HEK293 (cell line): ENCODE measurements around the gene SH3RF1.

Source experiments
- CTCF ChIA-PET: fragments of 350-600 bp; formaldehyde crosslinking; extraction: SDS; loops from one replicate; lab custom pipeline; 2021; ENCODE audit warnings: antibody characterized with exemption; lab: Yijun Ruan, JAX
- POLR2A ChIA-PET: fragments of 300-600 bp; formaldehyde crosslinking; extraction: SDS; loops from one replicate; lab custom pipeline; 2020; ENCODE audit warnings: antibody characterized with exemption, inconsistent platforms; lab: Yijun Ruan, JAX
- H3K27ac ChIP-seq: fragments of 200-500 bp; sonication (Bioruptor generic); 2 replicates; pipeline ENCODE4 v1.5.1; 2014; ENCODE audit warnings: low read depth, low read length, control low read depth, inconsistent platforms; ENCODE audit errors: extremely low read depth
- H3K36me3 ChIP-seq, 2 experiments: fragments of 200-500 bp in 1 of 2; sonication (Bioruptor generic) in 1 of 2; 1 replicate in 1 of 2; 2 replicates in 1 of 2; pipeline ENCODE4 v1.5.1; 2014 to 2017; ENCODE audit warnings: inconsistent platforms in 2 of 2, low read length in 2 of 2; ENCODE audit not compliant: control insufficient read depth in 2 of 2, insufficient read depth in 1 of 2
- H3K4me1 ChIP-seq: fragments of 200-500 bp; sonication (Bioruptor generic); 2 replicates; pipeline ENCODE4 v1.5.1; 2014; ENCODE audit warnings: mild to moderate bottlenecking, low read length, inconsistent platforms; ENCODE audit not compliant: control insufficient read depth, insufficient read depth
- H3K4me3 ChIP-seq: 2 replicates; pipeline ENCODE4 v1.5.1; 2011; ENCODE audit warnings: low read depth, mild to moderate bottlenecking, control low read depth, low read length, moderate library complexity
- H3K9me3 ChIP-seq: fragments of 200-500 bp; sonication (Bioruptor generic); 2 replicates; pipeline ENCODE4 v1.5.1; 2014; ENCODE audit warnings: low read depth, low read length, inconsistent platforms; ENCODE audit not compliant: control insufficient read depth, insufficient read depth
- SP7 ChIP-seq: fragments of 450-650 bp; formaldehyde crosslinking; IDR thresholded peaks from 2 replicates; pipeline ENCODE4 v1.5.1; 2016; ENCODE audit warnings: missing biosample characterization, missing genetic modification characterization
- TCF7L2 ChIP-seq: IDR thresholded peaks from 2 replicates; pipeline ENCODE4 v1.6.1; 2011; ENCODE audit warnings: low read depth, mild to moderate bottlenecking, inconsistent platforms, low read length, moderate library complexity, borderline replicate concordance
- WT1 ChIP-seq: fragments of 450-650 bp; formaldehyde crosslinking; IDR thresholded peaks from 2 replicates; pipeline ENCODE4 v1.5.1; 2016; ENCODE audit warnings: missing biosample characterization, missing genetic modification characterization
- ZBTB17 ChIP-seq: fragments of 450-650 bp; formaldehyde crosslinking; IDR thresholded peaks from 2 replicates; pipeline ENCODE4 v1.5.1; 2016; ENCODE audit warnings: missing biosample characterization, missing genetic modification characterization
- ZBTB8A ChIP-seq: fragments of 450-650 bp; formaldehyde crosslinking; IDR thresholded peaks from 2 replicates; pipeline ENCODE4 v1.5.1; 2016; ENCODE audit warnings: missing biosample characterization, missing genetic modification characterization
- ZNF335 ChIP-seq: fragments of 450-650 bp; formaldehyde crosslinking; conservative IDR thresholded peaks from 2 replicates; pipeline ENCODE4 v1.5.1; 2016; ENCODE audit warnings: missing biosample characterization, missing genetic modification characterization
- ZNF585B ChIP-seq: fragments of 450-650 bp; formaldehyde crosslinking; IDR thresholded peaks from 2 replicates; pipeline ENCODE4 v1.5.1; 2016; ENCODE audit warnings: missing biosample characterization, missing genetic modification characterization
- ZNF600 ChIP-seq: fragments of 450-650 bp; formaldehyde crosslinking; IDR thresholded peaks from 2 replicates; pipeline ENCODE4 v1.5.1; 2016; ENCODE audit warnings: missing biosample characterization, missing genetic modification characterization
- ZNF677 ChIP-seq: fragments of 450-650 bp; IDR thresholded peaks from 2 replicates; pipeline ENCODE4 v1.5.0; 2018; ENCODE audit warnings: missing biosample characterization, mild to moderate bottlenecking, missing genetic modification characterization, moderate library complexity
- TF ChIP-seq, protein P1 (sequence below): fragments of 450-650 bp; formaldehyde crosslinking; IDR thresholded peaks from 2 replicates; pipeline ENCODE4 v1.5.1; 2017; ENCODE audit warnings: missing biosample characterization, missing genetic modification characterization
- TF ChIP-seq, protein P2 (sequence below): fragments of 450-650 bp; formaldehyde crosslinking; IDR thresholded peaks from 2 replicates; pipeline ENCODE4 v1.5.1; 2017; ENCODE audit warnings: missing biosample characterization, missing genetic modification characterization
- TF ChIP-seq, protein P3 (sequence below): fragments of 450-650 bp; formaldehyde crosslinking; IDR thresholded peaks from 2 replicates; pipeline ENCODE4 v1.5.1; 2016; ENCODE audit warnings: missing biosample characterization, missing genetic modification characterization, low read depth
- TF ChIP-seq, protein P4 (sequence below): fragments of 450-650 bp; formaldehyde crosslinking; conservative IDR thresholded peaks from 2 replicates; pipeline ENCODE4 v1.5.1; 2016; ENCODE audit warnings: low read depth, missing biosample characterization, missing genetic modification characterization
- TF ChIP-seq, protein P5 (sequence below): fragments of 450-650 bp; formaldehyde crosslinking; IDR thresholded peaks from 2 replicates; pipeline ENCODE4 v1.5.1; 2016; ENCODE audit warnings: missing biosample characterization, missing genetic modification characterization
- TF ChIP-seq, protein P6 (sequence below): fragments of 450-650 bp; formaldehyde crosslinking; IDR thresholded peaks from 2 replicates; pipeline ENCODE4 v1.5.1; 2017; ENCODE audit warnings: missing biosample characterization, missing genetic modification characterization

Gene SH3RF1

DNA sequence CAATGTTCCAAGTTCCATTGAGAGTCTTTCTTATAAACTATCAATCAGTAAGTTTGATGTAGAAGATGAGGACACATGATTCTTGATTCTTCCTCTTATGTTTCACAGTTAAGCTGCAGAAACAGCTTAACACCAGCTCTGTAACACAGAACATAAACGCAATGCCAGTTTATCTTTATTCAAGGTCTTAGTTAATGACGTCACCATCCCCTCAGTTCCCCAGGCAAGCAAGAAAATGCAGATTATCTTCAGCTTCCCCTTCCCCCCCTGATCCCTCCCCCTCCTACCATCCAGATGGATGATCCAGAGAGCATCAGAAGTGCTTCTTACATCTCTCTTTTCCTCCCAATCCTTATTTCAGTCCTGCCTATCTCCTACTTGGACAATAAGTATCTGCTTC is 4.4 kb upstream of the SH3RF1 start:
- POLR2A ChIA-PET = no interaction called here
- Histone ChIP-seq H3K27ac (no peak overlapping the region), H3K4me1 (peaks cover 9% of the 10 kb centered on the region), H3K4me3 (no peak overlapping the region), H3K36me3 (no peaks in the 10 kb centered on the region), H3K9me3 (no peaks in the 10 kb centered on the region)
- TF ChIP-seq, protein P1, sequence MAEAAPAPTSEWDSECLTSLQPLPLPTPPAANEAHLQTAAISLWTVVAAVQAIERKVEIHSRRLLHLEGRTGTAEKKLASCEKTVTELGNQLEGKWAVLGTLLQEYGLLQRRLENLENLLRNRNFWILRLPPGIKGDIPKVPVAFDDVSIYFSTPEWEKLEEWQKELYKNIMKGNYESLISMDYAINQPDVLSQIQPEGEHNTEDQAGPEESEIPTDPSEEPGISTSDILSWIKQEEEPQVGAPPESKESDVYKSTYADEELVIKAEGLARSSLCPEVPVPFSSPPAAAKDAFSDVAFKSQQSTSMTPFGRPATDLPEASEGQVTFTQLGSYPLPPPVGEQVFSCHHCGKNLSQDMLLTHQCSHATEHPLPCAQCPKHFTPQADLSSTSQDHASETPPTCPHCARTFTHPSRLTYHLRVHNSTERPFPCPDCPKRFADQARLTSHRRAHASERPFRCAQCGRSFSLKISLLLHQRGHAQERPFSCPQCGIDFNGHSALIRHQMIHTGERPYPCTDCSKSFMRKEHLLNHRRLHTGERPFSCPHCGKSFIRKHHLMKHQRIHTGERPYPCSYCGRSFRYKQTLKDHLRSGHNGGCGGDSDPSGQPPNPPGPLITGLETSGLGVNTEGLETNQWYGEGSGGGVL (tag by site-specific recombination) = peak; percentile 81
- TF ChIP-seq ZBTB17 (tag by site-specific recombination) = peak; percentile 47; the same call in 1 of the 2 replicates
- TF ChIP-seq, protein P2, sequence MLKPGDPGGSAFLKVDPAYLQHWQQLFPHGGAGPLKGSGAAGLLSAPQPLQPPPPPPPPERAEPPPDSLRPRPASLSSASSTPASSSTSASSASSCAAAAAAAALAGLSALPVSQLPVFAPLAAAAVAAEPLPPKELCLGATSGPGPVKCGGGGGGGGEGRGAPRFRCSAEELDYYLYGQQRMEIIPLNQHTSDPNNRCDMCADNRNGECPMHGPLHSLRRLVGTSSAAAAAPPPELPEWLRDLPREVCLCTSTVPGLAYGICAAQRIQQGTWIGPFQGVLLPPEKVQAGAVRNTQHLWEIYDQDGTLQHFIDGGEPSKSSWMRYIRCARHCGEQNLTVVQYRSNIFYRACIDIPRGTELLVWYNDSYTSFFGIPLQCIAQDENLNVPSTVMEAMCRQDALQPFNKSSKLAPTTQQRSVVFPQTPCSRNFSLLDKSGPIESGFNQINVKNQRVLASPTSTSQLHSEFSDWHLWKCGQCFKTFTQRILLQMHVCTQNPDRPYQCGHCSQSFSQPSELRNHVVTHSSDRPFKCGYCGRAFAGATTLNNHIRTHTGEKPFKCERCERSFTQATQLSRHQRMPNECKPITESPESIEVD = peak; percentile 56
- TF ChIP-seq, protein P3, sequence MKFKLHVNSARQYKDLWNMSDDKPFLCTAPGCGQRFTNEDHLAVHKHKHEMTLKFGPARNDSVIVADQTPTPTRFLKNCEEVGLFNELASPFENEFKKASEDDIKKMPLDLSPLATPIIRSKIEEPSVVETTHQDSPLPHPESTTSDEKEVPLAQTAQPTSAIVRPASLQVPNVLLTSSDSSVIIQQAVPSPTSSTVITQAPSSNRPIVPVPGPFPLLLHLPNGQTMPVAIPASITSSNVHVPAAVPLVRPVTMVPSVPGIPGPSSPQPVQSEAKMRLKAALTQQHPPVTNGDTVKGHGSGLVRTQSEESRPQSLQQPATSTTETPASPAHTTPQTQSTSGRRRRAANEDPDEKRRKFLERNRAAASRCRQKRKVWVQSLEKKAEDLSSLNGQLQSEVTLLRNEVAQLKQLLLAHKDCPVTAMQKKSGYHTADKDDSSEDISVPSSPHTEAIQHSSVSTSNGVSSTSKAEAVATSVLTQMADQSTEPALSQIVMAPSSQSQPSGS (tag by site-specific recombination) = peak; percentile 95
- TF ChIP-seq ZNF335 (tag by site-specific recombination) = 0 out of 2 replicates have a peak, but pooled peaks have one; percentile 23
- no peak for TF ChIP-seq ZBTB8A (tag by site-specific recombination)
- no peak for TF ChIP-seq ZNF677 (tag by site-specific recombination)
- TF ChIP-seq, protein P4, sequence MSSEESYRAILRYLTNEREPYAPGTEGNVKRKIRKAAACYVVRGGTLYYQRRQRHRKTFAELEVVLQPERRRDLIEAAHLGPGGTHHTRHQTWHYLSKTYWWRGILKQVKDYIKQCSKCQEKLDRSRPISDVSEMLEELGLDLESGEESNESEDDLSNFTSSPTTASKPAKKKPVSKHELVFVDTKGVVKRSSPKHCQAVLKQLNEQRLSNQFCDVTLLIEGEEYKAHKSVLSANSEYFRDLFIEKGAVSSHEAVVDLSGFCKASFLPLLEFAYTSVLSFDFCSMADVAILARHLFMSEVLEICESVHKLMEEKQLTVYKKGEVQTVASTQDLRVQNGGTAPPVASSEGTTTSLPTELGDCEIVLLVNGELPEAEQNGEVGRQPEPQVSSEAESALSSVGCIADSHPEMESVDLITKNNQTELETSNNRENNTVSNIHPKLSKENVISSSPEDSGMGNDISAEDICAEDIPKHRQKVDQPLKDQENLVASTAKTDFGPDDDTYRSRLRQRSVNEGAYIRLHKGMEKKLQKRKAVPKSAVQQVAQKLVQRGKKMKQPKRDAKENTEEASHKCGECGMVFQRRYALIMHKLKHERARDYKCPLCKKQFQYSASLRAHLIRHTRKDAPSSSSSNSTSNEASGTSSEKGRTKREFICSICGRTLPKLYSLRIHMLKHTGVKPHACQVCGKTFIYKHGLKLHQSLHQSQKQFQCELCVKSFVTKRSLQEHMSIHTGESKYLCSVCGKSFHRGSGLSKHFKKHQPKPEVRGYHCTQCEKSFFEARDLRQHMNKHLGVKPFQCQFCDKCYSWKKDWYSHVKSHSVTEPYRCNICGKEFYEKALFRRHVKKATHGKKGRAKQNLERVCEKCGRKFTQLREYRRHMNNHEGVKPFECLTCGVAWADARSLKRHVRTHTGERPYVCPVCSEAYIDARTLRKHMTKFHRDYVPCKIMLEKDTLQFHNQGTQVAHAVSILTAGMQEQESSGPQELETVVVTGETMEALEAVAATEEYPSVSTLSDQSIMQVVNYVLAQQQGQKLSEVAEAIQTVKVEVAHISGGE (tag by site-specific recombination) = no peak
- TF ChIP-seq, protein P5, sequence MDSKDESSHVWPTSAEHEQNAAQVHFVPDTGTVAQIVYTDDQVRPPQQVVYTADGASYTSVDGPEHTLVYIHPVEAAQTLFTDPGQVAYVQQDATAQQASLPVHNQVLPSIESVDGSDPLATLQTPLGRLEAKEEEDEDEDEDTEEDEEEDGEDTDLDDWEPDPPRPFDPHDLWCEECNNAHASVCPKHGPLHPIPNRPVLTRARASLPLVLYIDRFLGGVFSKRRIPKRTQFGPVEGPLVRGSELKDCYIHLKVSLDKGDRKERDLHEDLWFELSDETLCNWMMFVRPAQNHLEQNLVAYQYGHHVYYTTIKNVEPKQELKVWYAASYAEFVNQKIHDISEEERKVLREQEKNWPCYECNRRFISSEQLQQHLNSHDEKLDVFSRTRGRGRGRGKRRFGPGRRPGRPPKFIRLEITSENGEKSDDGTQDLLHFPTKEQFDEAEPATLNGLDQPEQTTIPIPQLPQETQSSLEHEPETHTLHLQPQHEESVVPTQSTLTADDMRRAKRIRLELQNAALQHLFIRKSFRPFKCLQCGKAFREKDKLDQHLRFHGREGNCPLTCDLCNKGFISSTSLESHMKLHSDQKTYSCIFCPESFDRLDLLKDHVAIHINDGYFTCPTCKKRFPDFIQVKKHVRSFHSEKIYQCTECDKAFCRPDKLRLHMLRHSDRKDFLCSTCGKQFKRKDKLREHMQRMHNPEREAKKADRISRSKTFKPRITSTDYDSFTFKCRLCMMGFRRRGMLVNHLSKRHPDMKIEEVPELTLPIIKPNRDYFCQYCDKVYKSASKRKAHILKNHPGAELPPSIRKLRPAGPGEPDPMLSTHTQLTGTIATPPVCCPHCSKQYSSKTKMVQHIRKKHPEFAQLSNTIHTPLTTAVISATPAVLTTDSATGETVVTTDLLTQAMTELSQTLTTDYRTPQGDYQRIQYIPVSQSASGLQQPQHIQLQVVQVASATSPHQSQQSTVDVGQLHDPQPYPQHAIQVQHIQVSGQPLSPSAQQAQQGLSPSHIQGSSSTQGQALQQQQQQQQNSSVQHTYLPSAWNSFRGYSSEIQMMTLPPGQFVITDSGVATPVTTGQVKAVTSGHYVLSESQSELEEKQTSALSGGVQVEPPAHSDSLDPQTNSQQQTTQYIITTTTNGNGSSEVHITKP (tag by site-specific recombination) = 0 out of 2 replicates have a peak, but pooled peaks have one; percentile 19
- CTCF ChIA-PET = no interaction called here

DNA sequence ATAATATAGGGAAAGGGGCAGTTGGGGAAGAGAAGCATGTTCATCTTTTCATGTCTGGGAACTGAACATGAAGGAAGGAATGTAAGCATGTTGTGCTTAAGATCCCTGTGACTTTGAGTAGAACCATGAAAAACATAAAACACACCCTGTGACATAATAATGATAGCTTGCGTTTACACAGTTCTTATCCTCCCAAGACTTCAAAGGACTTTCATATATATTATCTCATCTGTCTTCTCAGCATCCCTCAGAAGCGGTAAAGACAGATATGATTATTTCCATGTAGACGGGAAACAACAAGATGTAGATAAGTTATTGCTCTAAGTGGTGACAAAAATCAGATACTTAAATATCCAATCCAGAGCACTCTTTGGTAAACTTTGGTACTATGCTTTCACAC is 3.3 kb upstream of the SH3RF1 start:
- H3K4me3 ChIP-seq = no peak overlapping the region
- CTCF ChIA-PET = no interaction called here
- no peaks in the 10 kb centered on the region for H3K36me3 ChIP-seq
- H3K4me1 ChIP-seq = peaks cover 7% of the 10 kb centered on the region
- H3K9me3 ChIP-seq = no peaks in the 10 kb centered on the region
- POLR2A ChIA-PET = no interaction called here
- H3K27ac ChIP-seq = no peak overlapping the region
- TF ChIP-seq, protein P5 (tag by site-specific recombination) = peak; percentile 51; the same call in 1 of the 2 replicates
- TF ChIP-seq SP7 = peak; percentile 95
- TF ChIP-seq ZNF600 (tag by site-specific recombination) = no peak
- TF ChIP-seq ZNF585B (tag by site-specific recombination) = no peak
- TF ChIP-seq TCF7L2 = peak; percentile 89
- TF ChIP-seq, protein P6, sequence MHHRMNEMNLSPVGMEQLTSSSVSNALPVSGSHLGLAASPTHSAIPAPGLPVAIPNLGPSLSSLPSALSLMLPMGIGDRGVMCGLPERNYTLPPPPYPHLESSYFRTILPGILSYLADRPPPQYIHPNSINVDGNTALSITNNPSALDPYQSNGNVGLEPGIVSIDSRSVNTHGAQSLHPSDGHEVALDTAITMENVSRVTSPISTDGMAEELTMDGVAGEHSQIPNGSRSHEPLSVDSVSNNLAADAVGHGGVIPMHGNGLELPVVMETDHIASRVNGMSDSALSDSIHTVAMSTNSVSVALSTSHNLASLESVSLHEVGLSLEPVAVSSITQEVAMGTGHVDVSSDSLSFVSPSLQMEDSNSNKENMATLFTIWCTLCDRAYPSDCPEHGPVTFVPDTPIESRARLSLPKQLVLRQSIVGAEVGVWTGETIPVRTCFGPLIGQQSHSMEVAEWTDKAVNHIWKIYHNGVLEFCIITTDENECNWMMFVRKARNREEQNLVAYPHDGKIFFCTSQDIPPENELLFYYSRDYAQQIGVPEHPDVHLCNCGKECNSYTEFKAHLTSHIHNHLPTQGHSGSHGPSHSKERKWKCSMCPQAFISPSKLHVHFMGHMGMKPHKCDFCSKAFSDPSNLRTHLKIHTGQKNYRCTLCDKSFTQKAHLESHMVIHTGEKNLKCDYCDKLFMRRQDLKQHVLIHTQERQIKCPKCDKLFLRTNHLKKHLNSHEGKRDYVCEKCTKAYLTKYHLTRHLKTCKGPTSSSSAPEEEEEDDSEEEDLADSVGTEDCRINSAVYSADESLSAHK (tag by site-specific recombination) = no peak
- TF ChIP-seq WT1 (tag by site-specific recombination) = peak; percentile 53
